ENCODE results near the gene RBM44.

The RBM44 gene

GRCh38 chr2:237872178-237872887, 73.8 kb downstream of the RBM44 start:
- no peak for DNase-seq

GRCh38 chr2:237873421-237873831, 74.8 kb downstream of the RBM44 start:
- DNase-seq: no peak

DNA sequence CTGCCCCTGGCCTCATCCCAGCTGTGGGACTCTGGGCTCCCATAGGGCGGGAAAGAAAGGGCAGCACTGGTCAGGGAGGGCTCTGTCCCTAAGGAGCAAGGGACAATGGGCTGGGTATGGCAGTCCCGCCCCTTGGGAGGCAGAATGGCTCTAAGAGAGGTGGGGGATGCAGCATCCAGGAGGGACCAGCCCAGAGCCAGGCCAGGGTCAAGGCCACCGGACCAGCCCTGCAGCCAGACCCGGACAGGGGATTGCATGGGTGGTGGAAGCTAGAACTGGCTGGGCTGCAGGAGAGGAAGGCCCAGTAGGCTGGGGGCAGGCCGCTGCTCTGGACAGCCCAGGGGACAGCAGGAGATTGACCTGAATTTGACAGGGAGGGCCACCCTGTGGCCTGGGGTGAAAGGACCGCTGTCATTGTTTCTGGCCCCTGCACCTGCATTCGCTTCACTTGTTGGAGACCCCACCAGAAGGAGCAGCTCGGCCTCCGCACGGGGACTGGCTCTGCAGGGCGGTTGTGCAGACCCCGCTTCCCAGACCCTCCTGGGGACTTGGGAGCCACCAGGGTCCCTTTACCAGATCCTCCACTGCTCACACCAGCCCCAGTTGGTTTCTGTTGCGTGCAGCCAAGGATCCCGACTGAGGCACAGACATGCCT, 75.4 kb downstream of the RBM44 start:
- no peak for DNase-seq

GRCh38 chr2:237874585-237875161, 76.1 kb downstream of the RBM44 start:
- DNase-seq: no peak

DNA sequence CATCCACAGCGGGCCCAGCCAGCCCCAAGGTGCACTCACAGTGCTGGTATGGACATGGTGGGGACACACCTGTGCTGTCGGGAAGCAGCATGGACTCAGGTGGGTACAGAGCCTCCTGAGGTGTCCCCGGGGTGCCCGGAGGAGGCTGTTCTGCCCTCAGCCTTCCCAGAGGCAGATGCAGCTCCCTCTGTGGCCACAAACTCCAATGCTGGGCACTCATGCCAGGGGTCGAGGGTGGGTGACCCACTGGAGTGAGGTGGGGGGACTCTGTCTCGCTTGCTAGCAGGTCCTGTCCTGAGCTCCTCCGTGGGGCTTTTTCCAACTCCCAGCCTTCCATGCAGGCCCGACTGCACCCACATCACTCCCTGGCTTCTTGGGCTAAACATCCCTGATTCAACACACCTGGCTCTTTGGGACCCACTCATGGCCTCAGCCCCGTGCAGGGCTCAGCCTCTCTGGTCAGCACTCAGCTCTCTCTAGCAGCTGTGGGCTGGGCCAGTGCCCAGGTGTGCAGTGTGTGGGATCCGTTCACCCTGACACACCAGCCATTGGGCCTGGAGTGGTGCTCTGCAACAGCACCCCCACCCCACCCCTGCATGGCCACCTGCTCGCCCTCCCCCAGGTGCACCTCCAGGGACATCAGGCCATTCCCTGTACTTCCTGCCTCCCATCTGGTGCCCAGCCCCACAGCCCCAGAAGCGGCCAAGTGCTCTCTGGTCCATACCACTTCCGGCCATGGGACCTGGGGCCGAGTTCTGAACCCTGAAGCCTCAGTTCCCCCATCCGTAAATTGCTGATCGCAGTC, 76.9 kb downstream of the RBM44 start:
- DNase-seq: no peak

- DNase-seq: no peak
Observed at GRCh38 chr2:237876061-237876526, 77.5 kb downstream of the RBM44 start.

DNA sequence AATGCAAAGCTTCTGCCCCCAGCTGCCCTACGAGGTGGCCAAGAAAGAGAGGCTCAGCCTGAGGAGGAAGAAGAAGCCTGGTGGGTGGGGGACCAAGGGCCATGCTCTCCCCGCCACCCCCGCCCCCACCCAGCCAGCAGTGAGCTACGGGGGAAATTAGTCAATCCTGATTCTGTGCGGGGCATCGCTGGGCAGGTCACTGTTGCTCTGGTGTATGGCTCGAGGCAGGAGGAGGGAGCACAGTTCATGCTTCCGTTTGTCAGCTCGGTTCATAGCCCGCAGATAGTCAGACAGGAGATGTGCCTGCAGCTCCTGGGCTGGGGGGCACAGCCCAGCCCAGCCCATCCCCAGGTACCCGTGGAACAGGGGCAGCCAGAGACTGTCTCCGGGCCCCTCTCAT, 78.0 kb downstream of the RBM44 start:
- DNase-seq: no peak

DNA sequence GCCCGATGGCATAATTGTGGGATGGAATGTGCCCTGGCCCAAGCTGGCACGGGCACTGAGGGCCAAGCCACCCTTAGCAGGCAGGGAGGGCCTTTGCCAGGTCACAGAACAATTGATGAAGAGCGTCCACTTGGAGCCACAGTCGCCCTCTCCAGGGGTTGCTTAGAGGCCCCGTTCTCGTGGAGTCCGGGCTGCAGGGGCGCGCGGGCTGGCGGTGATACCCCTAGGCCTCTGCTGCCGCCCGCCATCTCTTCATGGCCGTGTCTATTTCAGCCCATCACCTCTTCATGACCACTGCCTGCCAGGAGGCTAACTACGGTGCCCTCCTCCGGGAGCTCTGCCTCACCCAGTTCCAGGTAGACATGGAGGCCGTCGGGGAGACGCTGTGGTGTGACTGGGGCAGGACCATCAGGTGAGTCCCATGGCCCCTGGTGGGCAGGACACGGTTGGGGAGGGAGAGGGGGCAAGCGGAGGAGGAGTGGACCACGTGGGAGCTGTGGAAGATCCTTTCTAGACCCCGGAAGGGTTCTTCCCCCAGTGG, 78.4 kb downstream of the RBM44 start:
- DNase-seq: no peak

- DNase-seq: no peak
Observed at GRCh38 chr2:237877576-237878307, 79.2 kb downstream of the RBM44 start.

DNA sequence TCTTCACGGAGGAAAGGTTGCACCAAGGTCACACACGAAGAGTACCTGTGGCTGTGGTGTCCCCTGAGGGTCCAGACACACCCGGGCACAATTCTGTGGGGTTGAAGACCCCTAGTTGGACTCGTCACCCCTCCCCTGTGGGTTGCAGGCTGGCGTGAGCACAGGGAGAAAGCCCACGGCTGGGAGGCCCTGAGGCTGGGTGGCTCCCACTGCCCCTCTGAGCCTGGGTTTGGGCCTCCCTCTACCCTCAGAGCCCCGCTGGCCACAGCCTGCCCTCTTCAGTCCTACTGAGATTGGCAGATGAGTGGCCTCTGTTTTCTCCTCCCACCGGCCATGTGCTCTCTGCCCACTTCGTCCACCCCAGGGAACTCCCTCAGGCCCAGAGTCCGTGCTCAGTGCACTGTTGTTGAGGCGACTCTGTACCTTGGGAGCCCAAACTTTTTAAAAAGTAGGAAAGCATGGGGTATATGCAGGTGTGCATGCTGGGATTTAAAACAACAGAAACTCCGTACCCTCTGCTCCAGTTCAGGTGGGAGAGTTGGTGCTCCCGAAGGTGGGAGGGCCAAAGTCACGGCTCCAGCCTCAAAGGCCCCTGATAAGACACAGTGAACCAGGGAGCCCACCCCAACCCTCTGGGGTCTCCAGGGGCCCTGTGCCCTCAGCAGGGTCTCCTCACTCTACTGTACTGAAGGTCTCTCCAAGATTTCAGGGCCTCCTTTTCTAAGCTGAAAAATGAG, 79.9 kb downstream of the RBM44 start:
- no peak for DNase-seq

GRCh38 chr2:237879058-237879430, 80.5 kb downstream of the RBM44 start:
- DNase-seq: no peak

DNA sequence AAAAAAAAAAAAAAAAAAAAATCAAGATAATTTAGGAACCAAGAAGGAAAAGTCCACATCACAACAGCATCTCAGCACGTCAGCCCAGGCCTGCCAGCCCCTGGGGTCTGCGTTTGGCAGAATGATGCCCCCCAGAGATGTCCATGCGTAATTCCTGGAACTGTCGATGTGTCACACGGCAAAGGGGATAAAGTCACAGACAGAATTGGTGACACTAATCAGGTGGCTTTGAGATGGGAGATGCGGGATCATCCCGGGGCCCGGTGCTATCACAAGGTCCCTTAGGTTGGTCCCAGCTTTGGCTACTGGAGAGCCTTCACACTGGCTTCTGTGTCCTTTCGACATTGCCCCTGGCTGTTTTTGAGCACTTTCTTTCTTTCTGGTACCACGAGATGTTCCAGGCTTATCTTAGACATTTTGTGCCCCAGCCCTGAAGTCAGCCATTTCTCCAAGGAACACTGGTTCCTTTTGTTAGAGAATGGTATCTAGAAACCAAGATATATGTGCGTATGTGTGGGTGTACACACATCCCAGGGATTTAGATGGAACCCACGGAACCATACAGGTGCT, 81.5 kb downstream of the RBM44 start:
- no peak for DNase-seq

GRCh38 chr2:237882510-237883481, 84.2 kb downstream of the RBM44 start:
- DNase-seq: no peak

- no peak for DNase-seq
Observed at GRCh38 chr2:237883951-237884446, 85.4 kb downstream of the RBM44 start.

DNA sequence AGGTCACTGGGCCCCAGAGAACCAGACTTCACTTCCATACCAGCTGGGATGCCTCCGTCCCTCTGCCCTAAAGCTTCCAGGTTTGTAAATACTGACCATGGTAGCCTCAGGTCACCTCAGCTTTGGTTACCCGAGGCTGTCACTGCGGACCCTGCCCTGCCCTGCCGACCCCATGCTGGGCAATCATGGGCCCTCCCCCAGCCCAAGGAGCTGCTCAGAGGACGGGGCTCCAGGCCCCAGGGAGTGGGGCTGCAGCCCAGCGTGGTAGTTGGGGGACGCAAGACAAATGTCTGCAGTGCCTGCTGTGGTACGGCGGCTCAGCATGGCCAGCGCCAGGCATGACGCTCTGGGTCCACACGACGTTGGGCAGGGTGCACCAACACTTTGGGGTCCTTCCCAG, 86.1 kb downstream of the RBM44 start:
- no peak for DNase-seq

GRCh38 chr2:237885111-237885930, 86.7 kb downstream of the RBM44 start:
- no peak for DNase-seq

DNA sequence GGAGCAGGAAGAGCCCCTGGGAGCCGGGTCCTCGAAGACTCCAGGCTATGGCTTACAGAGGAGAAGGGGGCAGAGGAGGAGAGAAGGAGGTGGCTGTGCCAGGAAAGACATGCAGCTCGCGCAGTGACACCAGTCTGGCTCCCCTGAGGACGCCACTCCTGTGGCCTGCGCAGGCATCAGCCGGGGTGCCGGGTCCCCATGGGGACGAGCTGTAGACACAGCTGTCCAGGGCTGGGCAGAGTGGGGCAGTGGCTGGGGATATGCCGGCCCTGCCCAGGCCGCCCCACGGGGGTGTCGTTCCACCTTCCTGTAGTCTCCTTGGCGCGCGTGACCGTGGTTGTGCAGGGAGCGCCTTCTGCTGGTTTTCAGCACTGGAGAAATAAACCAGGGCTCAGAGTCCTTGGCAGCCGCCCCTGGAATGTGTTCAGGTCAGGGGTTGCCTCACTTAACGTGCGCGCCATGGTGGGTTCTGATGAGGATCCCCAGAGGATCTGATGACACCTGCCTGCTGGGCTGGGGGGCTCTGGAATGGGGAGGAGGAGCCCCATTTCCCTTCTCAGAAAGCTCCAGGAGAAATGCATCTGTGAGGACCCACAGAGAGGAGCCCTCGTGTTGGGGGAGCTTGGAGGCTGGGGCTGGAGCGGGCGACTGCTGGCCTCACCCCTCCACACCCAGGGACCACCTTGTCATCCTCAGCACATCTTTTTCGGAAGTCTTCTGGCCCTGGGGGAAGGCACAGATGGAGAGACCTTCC, 87.5 kb downstream of the RBM44 start:
- DNase-seq: no peak

Data from stimulated activated CD4-positive, alpha-beta T cell treated with anti-CD3 and anti-CD28 coated beads, Interleukin-4, amount 100 ng/mL, for 1 hour (primary cell).